ENCODE results near the gene CD2AP.

Gene CD2AP

GRCh38 chr6:47653706-47654105 lies 176.1 kb downstream of the CD2AP start:
- no peak for FAIRE-seq
- TF ChIP-seq SPI1 (IDR thresholded peaks at IDR 0.05; ENCODE audit: low read depth, low read length), result no peak
- no peak for TF ChIP-seq TAF1 (IDR thresholded peaks at IDR 0.05; ENCODE audit: low read depth, low read length)

GRCh38 chr6:47654255-47654654 lies 176.7 kb downstream of the CD2AP start:
- no peak for TF ChIP-seq SPI1 (IDR thresholded peaks at IDR 0.05; ENCODE audit: low read depth, low read length)
- TF ChIP-seq PAX5 (IDR thresholded peaks at IDR 0.05; ENCODE audit: insufficient read depth, low read length, severe bottlenecking), result no peak
- no peak for TF ChIP-seq POLR2A (IDR thresholded peaks at IDR 0.05; ENCODE audit: low read depth, low read length)
- DNase-seq (ENCODE audit: insufficient read length, low spot score) (no peak), FAIRE-seq (no peak)

More at GRCh38 chr6:47653706-47654105, 176.1 kb downstream of the CD2AP start:
- DNase-seq (ENCODE audit: insufficient read length, low spot score), result no peak

- DNase-seq (ENCODE audit: insufficient read length, low spot score) (no peak), FAIRE-seq (no peak)
- TF ChIP-seq POLR2AphosphoS5 (IDR thresholded peaks at IDR 0.05; ENCODE audit: low read depth, low read length) (no peak), SPI1 (IDR thresholded peaks at IDR 0.05; ENCODE audit: low read depth, low read length) (no peak), PAX5 (IDR thresholded peaks at IDR 0.05; ENCODE audit: insufficient read depth, low read length, severe bottlenecking) (no peak), POU2F2 (IDR thresholded peaks at IDR 0.05; ENCODE audit: low read depth, low read length) (no peak), POLR2A (IDR thresholded peaks at IDR 0.05; ENCODE audit: low read depth, low read length) (no peak)
Measured at GRCh38 chr6:47655719-47656595, 178.4 kb downstream of the CD2AP start.

- DNase-seq (ENCODE audit: insufficient read length, low spot score) (no peak), FAIRE-seq (no peak)
- TF ChIP-seq POLR2AphosphoS5 (IDR thresholded peaks at IDR 0.05; ENCODE audit: low read depth, low read length), result no peak
- no peak for TF ChIP-seq TAF1 (IDR thresholded peaks at IDR 0.05; ENCODE audit: low read depth, low read length)
Measured at GRCh38 chr6:47661960-47662359, 184.4 kb downstream of the CD2AP start.

- FAIRE-seq (no peak), DNase-seq (ENCODE audit: insufficient read length, low spot score) (no peak)
- no peak for TF ChIP-seq SPI1 (IDR thresholded peaks at IDR 0.05; ENCODE audit: low read depth, low read length)
- no peak for TF ChIP-seq TAF1 (IDR thresholded peaks at IDR 0.05; ENCODE audit: low read depth, low read length)
- TF ChIP-seq POLR2A (IDR thresholded peaks at IDR 0.05; ENCODE audit: low read depth, low read length), result no peak
- TF ChIP-seq POU2F2 (IDR thresholded peaks at IDR 0.05; ENCODE audit: low read depth, low read length), result no peak
- no peak for TF ChIP-seq POLR2AphosphoS5 (IDR thresholded peaks at IDR 0.05; ENCODE audit: low read depth, low read length)
- no peak for TF ChIP-seq PAX5 (IDR thresholded peaks at IDR 0.05; ENCODE audit: insufficient read depth, low read length, severe bottlenecking)
Measured at GRCh38 chr6:47663462-47664216, 186.1 kb downstream of the CD2AP start.

- TF ChIP-seq POU2F2 (IDR thresholded peaks at IDR 0.05; ENCODE audit: low read depth, low read length) (no peak), TAF1 (IDR thresholded peaks at IDR 0.05; ENCODE audit: low read depth, low read length) (no peak), PAX5 (IDR thresholded peaks at IDR 0.05; ENCODE audit: insufficient read depth, low read length, severe bottlenecking) (no peak), SPI1 (IDR thresholded peaks at IDR 0.05; ENCODE audit: low read depth, low read length) (no peak), POLR2A (IDR thresholded peaks at IDR 0.05; ENCODE audit: low read depth, low read length) (no peak), POLR2AphosphoS5 (IDR thresholded peaks at IDR 0.05; ENCODE audit: low read depth, low read length) (no peak)
- DNase-seq (ENCODE audit: insufficient read length, low spot score) (no peak), FAIRE-seq (no peak)
Measured at GRCh38 chr6:47665112-47665511, 187.5 kb downstream of the CD2AP start.

GRCh38 chr6:47669684-47670513 lies 192.3 kb downstream of the CD2AP start:
- FAIRE-seq, result no peak
- DNase-seq (ENCODE audit: insufficient read length, low spot score), result no peak
- no peak for TF ChIP-seq POLR2A (IDR thresholded peaks at IDR 0.05; ENCODE audit: low read depth, low read length)
- TF ChIP-seq POLR2AphosphoS5 (IDR thresholded peaks at IDR 0.05; ENCODE audit: low read depth, low read length), result no peak
- TF ChIP-seq PAX5 (IDR thresholded peaks at IDR 0.05; ENCODE audit: insufficient read depth, low read length, severe bottlenecking), result no peak
- TF ChIP-seq TAF1 (IDR thresholded peaks at IDR 0.05; ENCODE audit: low read depth, low read length), result no peak
- no peak for TF ChIP-seq SPI1 (IDR thresholded peaks at IDR 0.05; ENCODE audit: low read depth, low read length)
- TF ChIP-seq POU2F2 (IDR thresholded peaks at IDR 0.05; ENCODE audit: low read depth, low read length), result no peak

GRCh38 chr6:47670851-47671250 lies 193.3 kb downstream of the CD2AP start:
- TF ChIP-seq SPI1 (IDR thresholded peaks at IDR 0.05; ENCODE audit: low read depth, low read length) (no peak), TAF1 (IDR thresholded peaks at IDR 0.05; ENCODE audit: low read depth, low read length) (no peak), PAX5 (IDR thresholded peaks at IDR 0.05; ENCODE audit: insufficient read depth, low read length, severe bottlenecking) (no peak), POLR2A (IDR thresholded peaks at IDR 0.05; ENCODE audit: low read depth, low read length) (no peak), POLR2AphosphoS5 (IDR thresholded peaks at IDR 0.05; ENCODE audit: low read depth, low read length) (no peak), POU2F2 (IDR thresholded peaks at IDR 0.05; ENCODE audit: low read depth, low read length) (no peak)
- DNase-seq (ENCODE audit: insufficient read length, low spot score) (no peak), FAIRE-seq (no peak)

GRCh38 chr6:47671777-47672176 lies 194.2 kb downstream of the CD2AP start:
- FAIRE-seq, result no peak
- no peak for DNase-seq (ENCODE audit: insufficient read length, low spot score)
- TF ChIP-seq SPI1 (IDR thresholded peaks at IDR 0.05; ENCODE audit: low read depth, low read length), result no peak

Measured in GM12891 (cell line).